DND-41 (cell line): Measurements from ENCODE around the gene INKA2.

Experiments used
- ATAC-seq: fragments of 200-7000 bp; cut with Tn5 transposase; 3 replicates; pipeline ENCODE4 v1.9.1; 2021; ENCODE audit warnings: low read depth; ENCODE audit not compliant: insufficient read depth
- DNase-seq: peaks from one replicate; pipeline ENCODE4 v3.0.0-alpha.2; 2020
- H2AFZ ChIP-seq: 2 replicates; pipeline ENCODE4 v1.6.0; 2012; ENCODE audit warnings: low read depth, low read length
- H3K27ac ChIP-seq: 2 replicates; pipeline ENCODE4 v1.5.1; 2012; ENCODE audit warnings: low read length, inconsistent platforms
- H3K27me3 ChIP-seq: fragments of 200-600 bp; sonication (generic); 2 replicates; pipeline ENCODE4 v1.6.0; 2012; ENCODE audit warnings: low read length, mild to moderate bottlenecking, inconsistent platforms; ENCODE audit not compliant: insufficient read depth, poor library complexity
- H3K36me3 ChIP-seq: 2 replicates; pipeline ENCODE4 v1.5.1; 2012; ENCODE audit warnings: low read length, inconsistent platforms; ENCODE audit not compliant: insufficient read depth
- H3K4me1 ChIP-seq: 2 replicates; pipeline ENCODE4 v1.5.1; 2012; ENCODE audit warnings: mild to moderate bottlenecking, low read length; ENCODE audit not compliant: insufficient read depth
- H3K4me2 ChIP-seq: 2 replicates; pipeline ENCODE4 v1.6.0; 2012; ENCODE audit warnings: mild to moderate bottlenecking, moderate library complexity, low read length, inconsistent platforms; ENCODE audit not compliant: insufficient read depth
- H3K4me3 ChIP-seq, 2 experiments: fragments of 200-600 bp in 1 of 2; shearing (Covaris generic) in 1 of 2; 2 replicates each; pipeline ENCODE4 v1.5.1; 2012 to 2016; ENCODE audit warnings: inconsistent platforms in 2 of 2, low read length in 2 of 2, mild to moderate bottlenecking in 2 of 2, low read depth in 1 of 2, moderate library complexity in 1 of 2
- H3K79me2 ChIP-seq: 2 replicates; pipeline ENCODE4 v1.6.0; 2012; ENCODE audit warnings: low read length, inconsistent platforms; ENCODE audit not compliant: insufficient read depth
- H3K9ac ChIP-seq: 2 replicates; pipeline ENCODE4 v1.6.0; 2012; ENCODE audit warnings: low read depth, mild to moderate bottlenecking, inconsistent platforms, low read length, moderate library complexity
- H3K9me3 ChIP-seq: 2 replicates; pipeline ENCODE4 v1.5.1; 2012; ENCODE audit warnings: low read length, moderate library complexity, mild to moderate bottlenecking, inconsistent platforms; ENCODE audit not compliant: insufficient read depth, severe bottlenecking
- H4K20me1 ChIP-seq: 2 replicates; pipeline ENCODE4 v1.6.0; 2012; ENCODE audit warnings: low read length; ENCODE audit not compliant: insufficient read depth
- CTCF ChIP-seq: IDR thresholded peaks from 2 replicates; pipeline ENCODE4 v1.5.1; 2012; ENCODE audit warnings: borderline replicate concordance, low read length, moderate library complexity, mild to moderate bottlenecking; ENCODE audit not compliant: poor library complexity, severe bottlenecking; ENCODE audit errors: extremely low read depth
- EZH2 ChIP-seq: IDR thresholded peaks from 3 replicates; pipeline ENCODE4 v1.6.1; 2012; ENCODE audit warnings: borderline replicate concordance, low read depth, mild to moderate bottlenecking, moderate library complexity, low read length, inconsistent platforms; ENCODE audit not compliant: severe bottlenecking

The INKA2 gene

GRCh38 chr1:111720274-111720976, 18.8 kb downstream of the INKA2 start:
- H3K4me3 ChIP-seq = no peak overlapping the region
- DNase-seq = no peak
- no peak for ATAC-seq
- TF ChIP-seq CTCF (no peak), EZH2 (no peak)
- H3K79me2 ChIP-seq = no peaks in the 10 kb centered on the region
- no peaks in the 10 kb centered on the region for H3K36me3 ChIP-seq
- no peak overlapping the region for H3K27ac ChIP-seq
- no peaks in the 10 kb centered on the region for H4K20me1 ChIP-seq
- H3K27me3 ChIP-seq = no peaks in the 10 kb centered on the region
- no peak overlapping the region for H3K4me2 ChIP-seq
- no peak overlapping the region for H3K9ac ChIP-seq
- no peaks in the 10 kb centered on the region for H3K4me1 ChIP-seq
- H3K9me3 ChIP-seq = no peaks in the 10 kb centered on the region
- H2AFZ ChIP-seq = no peak overlapping the region

- Histone ChIP-seq H3K9ac (no peak overlapping the region), H3K4me2 (no peak overlapping the region), H3K27ac (no peak overlapping the region), H2AFZ (no peak overlapping the region), H3K9me3 (no peaks in the 10 kb centered on the region), H3K36me3 (no peaks in the 10 kb centered on the region), H3K4me3 (no peak overlapping the region), H3K79me2 (no peaks in the 10 kb centered on the region), H3K4me1 (no peaks in the 10 kb centered on the region), H3K27me3 (no peaks in the 10 kb centered on the region), H4K20me1 (no peaks in the 10 kb centered on the region)
- ATAC-seq = no peak
- TF ChIP-seq EZH2 (no peak), CTCF (no peak)
- no peak for DNase-seq
Measured at GRCh38 chr1:111719674-111720132, 19.5 kb downstream of the INKA2 start.

GRCh38 chr1:111719135-111719534, 20.1 kb downstream of the INKA2 start:
- no peak overlapping the region for H3K4me2 ChIP-seq
- no peak for TF ChIP-seq CTCF
- no peak for TF ChIP-seq EZH2
- H3K36me3 ChIP-seq = no peaks in the 10 kb centered on the region
- no peaks in the 10 kb centered on the region for H3K9me3 ChIP-seq
- H4K20me1 ChIP-seq = no peaks in the 10 kb centered on the region
- H2AFZ ChIP-seq = no peak overlapping the region
- H3K27ac ChIP-seq = no peak overlapping the region
- DNase-seq = no peak
- no peaks in the 10 kb centered on the region for H3K27me3 ChIP-seq
- no peaks in the 10 kb centered on the region for H3K79me2 ChIP-seq
- no peak overlapping the region for H3K9ac ChIP-seq
- H3K4me3 ChIP-seq = no peak overlapping the region
- ATAC-seq = no peak
- H3K4me1 ChIP-seq = no peaks in the 10 kb centered on the region

GRCh38 chr1:111717450-111717849, 21.7 kb downstream of the INKA2 start:
- H4K20me1 ChIP-seq = no peaks in the 10 kb centered on the region
- H3K4me3 ChIP-seq = no peak overlapping the region
- no peak for TF ChIP-seq CTCF
- TF ChIP-seq EZH2 = no peak
- H3K9me3 ChIP-seq = no peaks in the 10 kb centered on the region
- H3K36me3 ChIP-seq = no peaks in the 10 kb centered on the region
- no peak overlapping the region for H3K9ac ChIP-seq
- no peak for ATAC-seq
- H3K27ac ChIP-seq = no peak overlapping the region
- H3K79me2 ChIP-seq = no peaks in the 10 kb centered on the region
- no peak overlapping the region for H2AFZ ChIP-seq
- H3K4me2 ChIP-seq = no peak overlapping the region
- no peaks in the 10 kb centered on the region for H3K27me3 ChIP-seq
- no peaks in the 10 kb centered on the region for H3K4me1 ChIP-seq
- no peak for DNase-seq
